ENCODE data around the gene SELENOI. TPM values are rescaled to one million over a fixed set of nuclear protein-coding genes. Genes with fewer than 3 reads are reported as not detected.

The SELENOI gene
- total and polyA plus RNA-seq, 12 donors = 1.9 to 45.4 (median 18.7) TPM

DNA sequence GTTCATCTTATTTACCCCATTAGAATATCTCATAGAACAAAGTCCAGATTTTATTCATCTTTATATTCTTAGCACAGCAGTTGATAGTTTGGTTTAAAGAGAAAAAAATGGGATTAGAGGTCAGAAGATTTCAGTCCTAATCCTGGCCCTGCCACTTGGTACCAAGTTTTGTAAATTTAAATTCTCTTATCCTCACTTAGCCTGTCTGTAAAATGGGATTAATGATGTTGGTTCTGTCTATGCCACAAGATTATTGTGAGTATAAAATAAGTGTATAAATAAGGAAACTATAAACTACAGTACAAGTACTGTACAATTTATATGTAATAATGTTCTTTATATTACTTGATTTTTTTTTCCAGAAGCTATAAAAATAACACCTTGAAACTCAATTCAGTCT is 38.7 kb downstream of the SELENOI start:
- Histone ChIP-seq H3K27ac (no peak overlapping the region), H3K4me1 (replicated peaks in 1 of 2) (no peaks in the 10 kb centered on the region), H3K9me3 (replicated peaks in 1 of 3) (no peaks in the 10 kb centered on the region), H3K27me3 (no peaks in the 10 kb centered on the region), H3K4me3 (no peak overlapping the region), H3K36me3 (replicated peaks in 1 of 2) (peaks cover 0 to 12% of the 10 kb centered on the region in 2 donors)
- DNase-seq = no peak
- intact Hi-C loops (cut with DNase I) = no loop called here
- TF ChIP-seq, protein P1, sequence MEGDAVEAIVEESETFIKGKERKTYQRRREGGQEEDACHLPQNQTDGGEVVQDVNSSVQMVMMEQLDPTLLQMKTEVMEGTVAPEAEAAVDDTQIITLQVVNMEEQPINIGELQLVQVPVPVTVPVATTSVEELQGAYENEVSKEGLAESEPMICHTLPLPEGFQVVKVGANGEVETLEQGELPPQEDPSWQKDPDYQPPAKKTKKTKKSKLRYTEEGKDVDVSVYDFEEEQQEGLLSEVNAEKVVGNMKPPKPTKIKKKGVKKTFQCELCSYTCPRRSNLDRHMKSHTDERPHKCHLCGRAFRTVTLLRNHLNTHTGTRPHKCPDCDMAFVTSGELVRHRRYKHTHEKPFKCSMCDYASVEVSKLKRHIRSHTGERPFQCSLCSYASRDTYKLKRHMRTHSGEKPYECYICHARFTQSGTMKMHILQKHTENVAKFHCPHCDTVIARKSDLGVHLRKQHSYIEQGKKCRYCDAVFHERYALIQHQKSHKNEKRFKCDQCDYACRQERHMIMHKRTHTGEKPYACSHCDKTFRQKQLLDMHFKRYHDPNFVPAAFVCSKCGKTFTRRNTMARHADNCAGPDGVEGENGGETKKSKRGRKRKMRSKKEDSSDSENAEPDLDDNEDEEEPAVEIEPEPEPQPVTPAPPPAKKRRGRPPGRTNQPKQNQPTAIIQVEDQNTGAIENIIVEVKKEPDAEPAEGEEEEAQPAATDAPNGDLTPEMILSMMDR (IDR thresholded peaks at IDR 0.05) = no peak
- TF ChIP-seq POLR2A (IDR thresholded peaks at IDR 0.05) = no peak

DNA sequence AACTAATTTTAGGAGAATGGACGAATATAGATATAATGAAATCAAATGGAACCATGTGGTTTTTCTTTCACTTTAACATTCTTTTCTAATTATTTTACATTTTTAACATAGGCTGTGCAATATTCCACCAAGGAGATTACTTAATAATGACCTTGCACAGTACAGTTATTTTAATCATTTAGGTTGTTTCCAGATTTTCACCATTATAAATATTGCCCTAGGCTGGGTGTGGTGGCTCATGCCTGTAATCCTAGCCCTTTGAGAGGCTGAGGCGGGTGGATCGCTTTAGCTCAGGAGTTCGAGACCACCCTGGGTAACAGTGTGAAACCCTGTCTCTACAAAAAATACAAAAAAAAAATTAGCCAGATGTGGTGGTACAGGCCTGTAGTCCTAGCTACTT is 41.2 kb downstream of the SELENOI start:
- WGBS, 4 donors = 92 to 98% (median 96%) methylated on average over 4 of the region's 4 CpGs
- Histone ChIP-seq H3K36me3 (replicated peaks in 1 of 2) (peaks cover 0 to 12% of the 10 kb centered on the region in 2 donors), H3K27ac (no peak overlapping the region), H3K4me1 (replicated peaks in 1 of 2) (no peaks in the 10 kb centered on the region), H3K27me3 (no peaks in the 10 kb centered on the region), H3K9me3 (replicated peaks in 1 of 3) (no peaks in the 10 kb centered on the region), H3K4me3 (no peak overlapping the region)
- no peak for TF ChIP-seq POLR2A (IDR thresholded peaks at IDR 0.05)
- TF ChIP-seq, protein P1 (IDR thresholded peaks at IDR 0.05) = no peak
- intact Hi-C loops (cut with DNase I) = no loop called here
- no peak for DNase-seq

DNA sequence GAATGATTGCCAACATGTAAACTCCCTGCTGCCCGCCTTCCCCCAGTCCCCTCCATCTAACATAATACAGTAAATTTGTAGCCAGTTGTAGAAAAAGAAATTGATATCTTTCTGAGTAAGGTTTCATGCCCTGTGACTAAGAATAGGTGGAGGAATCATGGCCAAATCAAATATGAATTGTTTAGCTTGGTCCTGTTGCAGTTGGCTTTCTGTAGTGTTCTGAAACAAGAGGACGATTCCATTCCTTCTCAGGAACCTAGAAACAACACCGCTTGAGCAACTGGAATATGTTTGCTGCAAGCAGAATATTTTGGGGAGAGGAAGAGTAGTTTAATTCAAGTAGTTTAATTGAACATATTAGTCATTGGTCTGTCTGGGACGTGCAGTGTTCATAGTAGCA is 48.8 kb downstream of the SELENOI start:
- H3K27me3 ChIP-seq = no peaks in the 10 kb centered on the region
- DNase-seq = no peak
- no peak overlapping the region for H3K27ac ChIP-seq
- H3K4me3 ChIP-seq = no peak overlapping the region
- H3K9me3 ChIP-seq (replicated peaks in 1 of 3) = no peaks in the 10 kb centered on the region
- no peak for TF ChIP-seq POLR2A (IDR thresholded peaks at IDR 0.05)
- TF ChIP-seq, protein P1 (IDR thresholded peaks at IDR 0.05) = no peak
- no peaks in the 10 kb centered on the region for H3K36me3 ChIP-seq (replicated peaks in 1 of 2)
- no peaks in the 10 kb centered on the region for H3K4me1 ChIP-seq (replicated peaks in 1 of 2)
- intact Hi-C loops (cut with DNase I) = no loop called here
- 87 to 89% (median 88%) methylated on average over 4 of the region's 4 CpGs for WGBS, 4 donors

DNA sequence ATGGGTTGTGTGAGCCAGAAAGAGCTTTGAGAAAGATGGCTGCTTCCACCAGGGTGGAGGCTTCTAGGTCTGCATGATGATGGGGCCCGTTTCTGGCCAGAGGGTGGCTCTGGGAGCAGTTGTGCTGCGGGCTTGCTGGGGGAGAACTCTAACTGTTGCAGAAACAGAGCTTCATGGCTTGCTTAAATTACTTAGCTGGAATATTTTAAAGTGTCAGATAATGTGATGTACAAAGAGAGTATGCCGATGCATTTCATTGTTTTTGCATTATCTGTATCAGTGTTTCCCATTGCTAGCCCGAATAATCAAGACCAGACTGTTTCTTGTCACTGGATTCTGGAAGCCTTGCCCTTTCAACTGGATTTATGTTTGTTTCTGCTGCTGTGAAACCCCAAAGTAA is 49.5 kb downstream of the SELENOI start:
- no peak overlapping the region for H3K4me3 ChIP-seq
- DNase-seq = no peak
- intact Hi-C loops (cut with DNase I) = no loop called here
- no peaks in the 10 kb centered on the region for H3K27me3 ChIP-seq
- H3K36me3 ChIP-seq (replicated peaks in 1 of 2) = no peaks in the 10 kb centered on the region
- TF ChIP-seq, protein P1 (IDR thresholded peaks at IDR 0.05) = no peak
- TF ChIP-seq POLR2A (IDR thresholded peaks at IDR 0.05) = no peak
- no peaks in the 10 kb centered on the region for H3K4me1 ChIP-seq (replicated peaks in 1 of 2)
- no peak overlapping the region for H3K27ac ChIP-seq
- H3K9me3 ChIP-seq (replicated peaks in 1 of 3) = no peaks in the 10 kb centered on the region
- WGBS, 4 donors = 69 to 83% (median 78%) methylated on average over 4 of the region's 4 CpGs
